Measurements from ENCODE around the gene DGKD.

GRCh38 chr2:233489666-233490065 is 135.4 kb downstream of the DGKD start:
- TF ChIP-seq EZH2 (IDR thresholded peaks at IDR 0.05) = no peak
- TF ChIP-seq EZH2phosphoT487 (IDR thresholded peaks at IDR 0.05; ENCODE audit: borderline replicate concordance) = no peak
- no peak for TF ChIP-seq ZNF274 (IDR thresholded peaks at IDR 0.05; ENCODE audit: low read depth, low read length)
- TF ChIP-seq ZFX (IDR thresholded peaks at IDR 0.05) = no peak
- TF ChIP-seq POLR2AphosphoS5 (IDR thresholded peaks at IDR 0.05; ENCODE audit: low read depth, low read length) = no peak
